ENCODE data around the gene RNH1. TPM values are rescaled to one million over a fixed set of nuclear protein-coding genes. Genes with fewer than 3 reads are reported as not detected.
A peak's percentile ranks its signal among the peaks of the same experiment; 100 is the strongest.

RNH1 gene
- total and polyA plus RNA-seq, 10 of the 15 experiments (the other 5 are each of a cell fraction or from before 2014, with no cell fraction given): 2.3 to 162 (median 72.1) TPM

DNA sequence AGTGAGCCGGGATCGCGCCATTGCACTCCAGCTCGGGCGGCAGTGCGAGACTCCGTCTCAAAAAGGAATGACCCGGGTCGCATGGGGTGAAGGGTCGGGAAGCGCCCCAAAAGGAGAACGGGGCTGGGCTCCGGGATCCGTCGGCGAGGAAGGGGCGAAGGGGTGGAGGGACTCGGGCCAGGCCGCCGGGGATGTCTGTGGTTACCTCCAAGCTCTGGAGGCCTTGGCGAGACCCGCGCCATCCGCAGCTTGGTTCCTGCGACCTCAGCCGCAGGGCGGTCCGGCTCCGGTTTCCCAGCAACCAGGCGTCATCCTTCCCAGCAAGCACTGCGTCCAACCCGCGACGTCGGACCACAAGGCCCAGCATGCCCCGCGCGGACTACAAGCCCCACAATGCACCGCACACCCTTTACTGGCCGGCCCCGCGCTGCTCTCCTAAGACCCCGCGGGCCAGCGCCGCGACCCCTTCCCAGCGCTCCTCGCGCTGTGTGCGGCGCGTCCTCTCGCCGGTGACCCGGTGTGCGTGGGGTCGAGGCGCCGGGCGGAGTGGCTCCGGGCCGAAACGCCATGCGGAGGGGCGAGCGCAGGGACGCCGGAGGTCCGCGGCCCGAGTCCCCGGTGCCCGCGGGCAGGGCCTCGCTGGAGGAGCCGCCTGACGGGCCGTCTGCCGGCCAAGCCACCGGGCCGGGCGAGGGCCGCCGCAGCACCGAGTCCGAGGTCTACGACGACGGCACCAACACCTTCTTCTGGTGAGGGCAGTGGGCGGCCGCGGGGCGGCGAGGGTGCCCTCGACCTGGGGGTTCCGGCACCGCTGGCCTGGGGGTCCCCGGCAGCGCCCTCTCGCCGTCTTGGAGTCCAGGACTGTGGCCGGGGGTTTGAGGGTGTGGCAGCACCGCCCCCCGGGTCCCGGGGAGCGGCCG lies 56.9 kb downstream of the RNH1 start, which contains the start of gene PTDSS2 (continued):
- no peak for TF ChIP-seq SPI1 (IDR thresholded peaks at IDR 0.05; ENCODE audit: borderline replicate concordance, insufficient read depth, low read depth, low read length)
- peak; percentile 96 for TF ChIP-seq SIX5 (IDR thresholded peaks at IDR 0.05; ENCODE audit: low read depth, low read length, severe bottlenecking)
- TF ChIP-seq, protein P1, sequence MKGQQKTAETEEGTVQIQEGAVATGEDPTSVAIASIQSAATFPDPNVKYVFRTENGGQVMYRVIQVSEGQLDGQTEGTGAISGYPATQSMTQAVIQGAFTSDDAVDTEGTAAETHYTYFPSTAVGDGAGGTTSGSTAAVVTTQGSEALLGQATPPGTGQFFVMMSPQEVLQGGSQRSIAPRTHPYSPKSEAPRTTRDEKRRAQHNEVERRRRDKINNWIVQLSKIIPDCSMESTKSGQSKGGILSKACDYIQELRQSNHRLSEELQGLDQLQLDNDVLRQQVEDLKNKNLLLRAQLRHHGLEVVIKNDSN (IDR thresholded peaks at IDR 0.05; ENCODE audit: borderline replicate concordance, extremely low read length, insufficient read depth, low read depth, low read length): no peak
- peak; percentile 75 for TF ChIP-seq BACH1 (IDR thresholded peaks at IDR 0.05; ENCODE audit: borderline replicate concordance)
- TF ChIP-seq, protein P2, sequence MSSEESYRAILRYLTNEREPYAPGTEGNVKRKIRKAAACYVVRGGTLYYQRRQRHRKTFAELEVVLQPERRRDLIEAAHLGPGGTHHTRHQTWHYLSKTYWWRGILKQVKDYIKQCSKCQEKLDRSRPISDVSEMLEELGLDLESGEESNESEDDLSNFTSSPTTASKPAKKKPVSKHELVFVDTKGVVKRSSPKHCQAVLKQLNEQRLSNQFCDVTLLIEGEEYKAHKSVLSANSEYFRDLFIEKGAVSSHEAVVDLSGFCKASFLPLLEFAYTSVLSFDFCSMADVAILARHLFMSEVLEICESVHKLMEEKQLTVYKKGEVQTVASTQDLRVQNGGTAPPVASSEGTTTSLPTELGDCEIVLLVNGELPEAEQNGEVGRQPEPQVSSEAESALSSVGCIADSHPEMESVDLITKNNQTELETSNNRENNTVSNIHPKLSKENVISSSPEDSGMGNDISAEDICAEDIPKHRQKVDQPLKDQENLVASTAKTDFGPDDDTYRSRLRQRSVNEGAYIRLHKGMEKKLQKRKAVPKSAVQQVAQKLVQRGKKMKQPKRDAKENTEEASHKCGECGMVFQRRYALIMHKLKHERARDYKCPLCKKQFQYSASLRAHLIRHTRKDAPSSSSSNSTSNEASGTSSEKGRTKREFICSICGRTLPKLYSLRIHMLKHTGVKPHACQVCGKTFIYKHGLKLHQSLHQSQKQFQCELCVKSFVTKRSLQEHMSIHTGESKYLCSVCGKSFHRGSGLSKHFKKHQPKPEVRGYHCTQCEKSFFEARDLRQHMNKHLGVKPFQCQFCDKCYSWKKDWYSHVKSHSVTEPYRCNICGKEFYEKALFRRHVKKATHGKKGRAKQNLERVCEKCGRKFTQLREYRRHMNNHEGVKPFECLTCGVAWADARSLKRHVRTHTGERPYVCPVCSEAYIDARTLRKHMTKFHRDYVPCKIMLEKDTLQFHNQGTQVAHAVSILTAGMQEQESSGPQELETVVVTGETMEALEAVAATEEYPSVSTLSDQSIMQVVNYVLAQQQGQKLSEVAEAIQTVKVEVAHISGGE (CRISPR knock-in tag; IDR thresholded peaks at IDR 0.05): no peak
- 0 out of 2 replicates have a peak, but pooled peaks have one; percentile 31 for TF ChIP-seq POLR2AphosphoS2 (IDR thresholded peaks at IDR 0.05; ENCODE audit: low read depth, low read length)
- 0 out of 2 replicates have a peak, but pooled peaks have one; percentile 54 for TF ChIP-seq NFXL1 (IDR thresholded peaks at IDR 0.05; ENCODE audit: borderline replicate concordance)
- no peak for TF ChIP-seq RAD21 (IDR thresholded peaks at IDR 0.05; ENCODE audit: insufficient read depth, low read depth, low read length)
- no peak for TF ChIP-seq PAX8 (IDR thresholded peaks at IDR 0.05)
- TF ChIP-seq ETV6 (conservative IDR thresholded peaks at IDR 0.05 in 1 of 2, IDR thresholded peaks at IDR 0.05 in 1 of 2; ENCODE audit: borderline replicate concordance in 1 of 2, low read depth in 1 of 2): no peak
- peak; percentile 66 for TF ChIP-seq SP1 (IDR thresholded peaks at IDR 0.05; ENCODE audit: low read depth, low read length)
- peak; percentile 68 for TF ChIP-seq NR2F1 (conservative IDR thresholded peaks at IDR 0.05)
- TF ChIP-seq SIN3A (IDR thresholded peaks at IDR 0.05; ENCODE audit: low read depth, low read length): peak; percentile 77; the same call in 1 of the 2 replicates
- TF ChIP-seq, protein P3, sequence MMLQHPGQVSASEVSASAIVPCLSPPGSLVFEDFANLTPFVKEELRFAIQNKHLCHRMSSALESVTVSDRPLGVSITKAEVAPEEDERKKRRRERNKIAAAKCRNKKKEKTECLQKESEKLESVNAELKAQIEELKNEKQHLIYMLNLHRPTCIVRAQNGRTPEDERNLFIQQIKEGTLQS (IDR thresholded peaks at IDR 0.05; ENCODE audit: borderline replicate concordance, extremely low read depth, low read depth, low read length): peak; percentile 19; the same call in 1 of the 2 replicates
- no peak for TF ChIP-seq MYC (IDR thresholded peaks at IDR 0.05; ENCODE audit: insufficient read depth, insufficient read length, insufficient replicate concordance, low read length, severe bottlenecking)
- 0 out of 2 replicates have a peak, but pooled peaks have one; percentile 38 for TF ChIP-seq NBN (IDR thresholded peaks at IDR 0.05)
- peak; percentile 83; the same call in 1 of the 2 replicates for TF ChIP-seq RB1 (IDR thresholded peaks at IDR 0.05; ENCODE audit: borderline replicate concordance)
- TF ChIP-seq, protein P4, sequence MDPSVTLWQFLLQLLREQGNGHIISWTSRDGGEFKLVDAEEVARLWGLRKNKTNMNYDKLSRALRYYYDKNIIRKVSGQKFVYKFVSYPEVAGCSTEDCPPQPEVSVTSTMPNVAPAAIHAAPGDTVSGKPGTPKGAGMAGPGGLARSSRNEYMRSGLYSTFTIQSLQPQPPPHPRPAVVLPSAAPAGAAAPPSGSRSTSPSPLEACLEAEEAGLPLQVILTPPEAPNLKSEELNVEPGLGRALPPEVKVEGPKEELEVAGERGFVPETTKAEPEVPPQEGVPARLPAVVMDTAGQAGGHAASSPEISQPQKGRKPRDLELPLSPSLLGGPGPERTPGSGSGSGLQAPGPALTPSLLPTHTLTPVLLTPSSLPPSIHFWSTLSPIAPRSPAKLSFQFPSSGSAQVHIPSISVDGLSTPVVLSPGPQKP (IDR thresholded peaks at IDR 0.05; ENCODE audit: low read depth, low read length): peak; percentile 38; the same call in 1 of the 2 replicates
- TF ChIP-seq, protein P5, sequence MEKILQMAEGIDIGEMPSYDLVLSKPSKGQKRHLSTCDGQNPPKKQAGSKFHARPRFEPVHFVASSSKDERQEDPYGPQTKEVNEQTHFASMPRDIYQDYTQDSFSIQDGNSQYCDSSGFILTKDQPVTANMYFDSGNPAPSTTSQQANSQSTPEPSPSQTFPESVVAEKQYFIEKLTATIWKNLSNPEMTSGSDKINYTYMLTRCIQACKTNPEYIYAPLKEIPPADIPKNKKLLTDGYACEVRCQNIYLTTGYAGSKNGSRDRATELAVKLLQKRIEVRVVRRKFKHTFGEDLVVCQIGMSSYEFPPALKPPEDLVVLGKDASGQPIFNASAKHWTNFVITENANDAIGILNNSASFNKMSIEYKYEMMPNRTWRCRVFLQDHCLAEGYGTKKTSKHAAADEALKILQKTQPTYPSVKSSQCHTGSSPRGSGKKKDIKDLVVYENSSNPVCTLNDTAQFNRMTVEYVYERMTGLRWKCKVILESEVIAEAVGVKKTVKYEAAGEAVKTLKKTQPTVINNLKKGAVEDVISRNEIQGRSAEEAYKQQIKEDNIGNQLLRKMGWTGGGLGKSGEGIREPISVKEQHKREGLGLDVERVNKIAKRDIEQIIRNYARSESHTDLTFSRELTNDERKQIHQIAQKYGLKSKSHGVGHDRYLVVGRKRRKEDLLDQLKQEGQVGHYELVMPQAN (conservative IDR thresholded peaks at IDR 0.05): peak; percentile 86
